Measurements from ENCODE around the gene MRPL10.
"Not testable (repeated sequence)": the region's sequence is repeated elsewhere in the genome, so short reads cannot be mapped to it uniquely, and the experiment has no call there.

MRPL10 gene

DNA sequence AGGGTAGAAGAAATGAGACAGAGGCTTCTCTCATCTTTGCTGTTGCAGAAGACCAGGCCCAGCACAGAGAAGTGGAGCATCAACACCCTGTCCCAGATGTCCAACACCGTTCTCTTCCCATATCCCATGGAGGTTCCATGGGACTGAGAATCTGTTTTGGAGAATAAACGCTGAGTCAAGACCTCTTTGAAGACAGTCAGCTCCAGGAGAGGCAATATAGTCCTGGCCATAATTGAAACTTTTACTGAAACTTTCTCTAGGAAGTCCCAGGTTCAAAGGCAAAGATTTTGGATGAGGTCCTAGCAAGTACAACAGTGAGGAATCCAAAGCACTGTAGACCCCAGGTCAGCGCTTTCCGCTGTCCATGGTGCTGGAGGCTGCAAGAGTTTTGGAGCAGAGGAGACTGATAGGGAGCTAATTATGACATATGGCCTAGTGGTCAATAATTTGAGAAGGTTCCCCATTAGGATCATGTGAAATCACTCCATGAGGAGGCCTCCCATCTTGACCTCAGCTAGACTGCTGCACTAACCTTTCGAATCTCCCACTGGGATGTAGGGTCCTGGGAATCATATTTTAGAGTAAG, 45.7 kb downstream of the MRPL10 start:
- no peak for DNase-seq

DNA sequence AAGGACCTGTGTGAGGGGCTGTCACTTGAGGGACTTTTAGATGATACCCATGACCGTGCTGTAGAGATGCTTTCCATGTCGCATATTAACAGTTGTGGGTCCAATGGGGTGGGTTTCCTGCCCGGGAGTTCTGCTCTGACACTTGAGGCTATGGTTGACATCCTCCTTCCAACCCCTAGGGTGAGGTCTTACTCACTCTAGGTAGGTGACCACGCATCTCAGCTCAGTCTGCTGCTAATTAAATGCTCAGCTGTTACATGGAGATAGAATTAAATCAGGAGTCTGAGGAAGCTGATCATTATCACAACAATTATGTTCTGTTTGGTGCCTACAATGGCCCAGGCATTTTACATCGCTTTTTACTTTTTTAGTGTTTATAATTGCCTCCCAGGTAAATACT, 49.9 kb downstream of the MRPL10 start:
- no peak for DNase-seq

DNA sequence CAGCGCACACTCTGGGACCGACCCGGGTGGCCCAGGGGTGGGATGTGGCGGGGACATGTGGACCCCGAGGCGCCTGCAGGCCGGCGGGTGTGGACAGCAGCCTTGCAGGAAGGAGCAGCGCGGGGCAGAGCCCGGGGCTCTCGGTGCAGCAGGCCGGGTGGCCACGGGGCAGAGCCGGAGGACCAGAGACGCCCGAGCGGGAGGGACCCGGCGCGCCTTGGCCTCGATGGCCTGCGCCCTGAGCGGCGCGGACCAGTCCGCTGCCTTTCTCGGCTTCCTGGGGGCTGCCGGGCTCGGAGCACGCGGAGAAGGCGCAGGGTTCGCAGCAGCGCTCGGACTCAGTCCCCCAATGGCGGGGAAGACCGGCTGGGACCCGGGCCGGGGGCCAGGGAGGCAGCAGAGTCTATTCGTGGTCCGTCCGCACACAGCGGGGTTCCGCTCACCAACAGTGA, 53.1 kb downstream of the MRPL10 start:
- DNase-seq, result no peak

DNA sequence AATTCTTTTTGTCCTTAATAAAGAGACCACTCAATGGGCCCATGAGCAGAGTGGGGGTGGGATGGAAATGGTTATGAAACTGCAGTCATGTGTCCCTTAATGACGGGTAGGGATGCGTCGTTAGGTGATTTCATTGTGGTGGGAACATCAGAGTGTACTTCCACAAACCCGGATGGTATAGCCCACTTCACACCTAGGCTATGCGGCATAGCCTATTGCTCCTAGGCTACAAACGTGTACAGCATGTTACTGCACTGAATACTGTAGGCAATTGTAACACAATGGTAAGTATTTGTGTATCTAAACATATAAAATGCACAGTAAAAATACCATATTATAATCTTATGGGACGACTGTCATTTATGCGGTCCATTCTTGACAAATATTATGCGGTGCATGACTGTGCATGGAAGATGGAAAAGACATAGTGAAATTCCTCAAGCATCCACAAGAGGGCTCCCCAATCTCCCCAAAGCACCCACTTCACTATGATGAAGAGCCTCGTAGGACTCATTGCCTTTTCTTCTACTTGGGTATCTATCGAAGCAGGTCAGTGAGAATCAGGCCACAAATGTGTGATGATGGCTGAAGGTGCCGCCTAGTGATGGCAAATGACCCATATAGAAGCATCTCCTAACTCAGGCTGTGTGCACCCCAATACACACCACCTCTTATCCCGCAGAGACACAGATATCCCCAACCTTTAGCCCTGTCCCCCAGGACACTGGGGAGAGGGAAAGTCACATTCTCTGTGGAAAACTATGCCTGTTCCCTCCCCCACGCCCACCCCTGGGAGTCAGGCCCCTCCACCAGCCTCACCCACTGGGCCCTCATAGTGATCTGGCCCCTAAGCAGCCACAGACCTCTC, 54.8 kb downstream of the MRPL10 start:
- no peak for DNase-seq

DNA sequence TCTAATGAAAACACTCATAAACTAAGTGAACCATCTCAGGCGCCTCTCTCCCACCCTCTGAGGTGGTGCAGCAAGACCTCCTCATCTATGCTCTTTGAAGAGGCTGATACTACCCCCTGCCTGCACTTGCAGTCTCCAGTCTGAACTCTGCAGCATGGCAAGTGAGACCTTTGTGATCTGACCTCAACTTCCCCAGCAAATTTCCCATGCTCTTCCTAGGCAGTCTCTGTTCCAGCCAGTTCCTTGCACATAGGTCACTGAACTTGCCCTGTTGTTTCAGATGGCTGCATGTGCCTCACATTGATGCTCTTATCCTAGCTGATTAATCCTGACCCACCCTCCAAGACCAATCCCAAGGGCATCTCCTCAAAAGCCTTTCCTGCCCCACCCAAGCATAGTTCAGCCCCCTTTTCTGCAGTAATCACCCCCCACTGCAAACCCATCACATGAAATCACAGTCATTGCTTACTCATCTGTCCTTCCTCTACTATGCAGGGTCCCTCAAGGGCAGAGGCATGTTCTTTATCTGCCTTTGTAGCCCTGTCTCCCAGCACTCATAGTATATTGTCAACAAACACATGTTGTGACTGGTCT, 56.3 kb downstream of the MRPL10 start:
- no peak for DNase-seq

DNA sequence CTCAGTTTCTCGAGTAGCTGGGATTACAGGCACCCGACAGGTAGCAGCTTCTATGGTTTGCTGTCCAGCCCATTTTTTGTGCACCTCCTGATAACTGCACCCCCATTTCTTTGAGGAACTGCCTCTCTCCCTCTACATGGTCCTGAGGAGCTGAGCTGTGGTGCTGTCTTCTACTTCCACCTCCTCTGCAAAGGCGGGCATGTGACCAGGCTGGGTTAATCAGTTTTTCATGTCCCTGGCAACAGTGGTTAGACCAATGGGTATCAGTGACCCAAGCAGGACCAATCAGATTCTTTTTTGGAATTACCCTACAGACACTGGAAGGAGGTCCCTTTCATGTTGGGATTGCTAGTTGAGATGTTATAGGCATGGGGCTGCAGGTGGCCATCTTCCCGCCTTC, 57.0 kb downstream of the MRPL10 start:
- DNase-seq, result no peak

DNA sequence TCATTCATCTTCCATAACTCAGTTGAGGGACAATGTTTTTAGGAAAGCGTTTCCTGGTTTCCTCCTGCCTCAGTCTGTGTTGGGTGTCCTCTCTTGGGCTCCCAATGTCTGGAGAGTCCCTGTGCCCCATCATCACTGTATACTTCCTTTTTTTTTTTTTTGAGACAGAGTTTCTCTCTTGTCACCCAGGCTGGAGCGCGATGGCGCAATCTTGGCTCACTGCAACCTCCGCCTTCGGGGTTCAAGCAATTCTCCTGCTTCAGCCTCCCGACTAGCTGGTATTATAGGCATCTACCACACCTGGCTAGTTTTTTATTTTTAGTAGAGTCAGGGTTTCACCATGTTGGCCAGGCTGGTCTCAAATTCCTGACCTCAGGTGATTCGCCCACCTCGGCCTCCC, 57.7 kb downstream of the MRPL10 start:
- not testable (repeated sequence) for DNase-seq
